CD4-positive, alpha-beta memory T cell (primary cell): Measurements from ENCODE around the gene MAPK7. TPM values are rescaled to one million over a fixed set of nuclear protein-coding genes. Genes with fewer than 3 reads are reported as not detected.
A peak's percentile ranks its signal among the peaks of the same experiment; 100 is the strongest.

Experiments
- CTCF ChIA-PET: fragments of 350-600 bp; sonication (Branson Sonifier 250); formaldehyde crosslinking; loops from one replicate; lab custom pipeline; 2021; ENCODE audit warnings: inconsistent platforms; ENCODE audit not compliant: partially characterized antibody; lab: Charles Lee
- POLR2A ChIA-PET: fragments of 350-600 bp; sonication (Branson Sonifier 250); formaldehyde crosslinking; loops from one replicate; lab custom pipeline; 2021; ENCODE audit not compliant: partially characterized antibody; lab: Charles Lee
- DNase-seq, 5 donors: peaks; one replicate each; pipeline versions ENCODE4 v3.0.0 to v3.0.0-alpha.2; 2020 to 2022; ENCODE audit warnings: mixed read lengths in 1 of 5
- H3K27ac ChIP-seq: one replicate; pipeline ENCODE4 v1.7.0; 2013; ENCODE audit warnings: low read depth, low read length
- H3K27me3 ChIP-seq: 2 replicates; pipeline ENCODE4 v1.7.0; 2013; ENCODE audit warnings: mild to moderate bottlenecking, low read length, moderate library complexity; ENCODE audit not compliant: insufficient read depth
- H3K36me3 ChIP-seq: 2 replicates; pipeline ENCODE4 v1.7.0; 2013; ENCODE audit warnings: mild to moderate bottlenecking, low read length, moderate library complexity; ENCODE audit not compliant: insufficient read depth
- H3K4me1 ChIP-seq: 2 replicates; pipeline ENCODE4 v1.7.0; 2013; ENCODE audit warnings: mild to moderate bottlenecking, low read length, moderate library complexity; ENCODE audit not compliant: insufficient read depth
- H3K4me3 ChIP-seq, 2 donors: one replicate each; pipeline ENCODE4 v1.7.0; 2013; ENCODE audit warnings: low read length in 2 of 2, mild to moderate bottlenecking in 1 of 2
- H3K9me3 ChIP-seq, 2 donors: one replicate each; pipeline ENCODE4 v1.7.0; 2013; ENCODE audit warnings: low read length in 2 of 2, control low read depth in 1 of 2; ENCODE audit not compliant: control insufficient read depth in 1 of 2
- H3K27ac Mint-ChIP-seq, 7 donors: one replicate each; pipeline ENCODE4 v1.8.0; 2020 to 2021; ENCODE audit warnings: mixed read lengths in 7 of 7, mild to moderate bottlenecking in 6 of 7, inconsistent platforms in 3 of 7, moderate library complexity in 3 of 7
- H3K27me3 Mint-ChIP-seq, 2 donors: one replicate each; pipeline ENCODE4 v1.8.0; 2020 to 2021; ENCODE audit warnings: mixed read lengths in 2 of 2
- H3K36me3 Mint-ChIP-seq, 2 donors: one replicate each; pipeline ENCODE4 v1.8.0; 2020 to 2021; ENCODE audit warnings: mixed read lengths in 2 of 2, inconsistent platforms in 1 of 2, mild to moderate bottlenecking in 1 of 2
- H3K4me1 Mint-ChIP-seq, 4 donors: one replicate each; pipeline ENCODE4 v1.8.0; 2020 to 2021; ENCODE audit warnings: mixed read lengths in 4 of 4, mild to moderate bottlenecking in 1 of 4
- H3K4me3 Mint-ChIP-seq, 8 donors: one replicate each; pipeline ENCODE4 v1.8.0; 2020 to 2021; ENCODE audit warnings: mixed read lengths in 8 of 8, mild to moderate bottlenecking in 7 of 8, moderate library complexity in 6 of 8, inconsistent platforms in 3 of 8
- H3K9me3 Mint-ChIP-seq, 8 donors: one replicate each; pipeline ENCODE4 v1.8.0; 2020 to 2021; ENCODE audit warnings: mixed read lengths in 8 of 8, mild to moderate bottlenecking in 5 of 8, inconsistent platforms in 3 of 8, moderate library complexity in 1 of 8
- intact Hi-C: fragments of 100-400 bp; cut with micrococcal nuclease; formaldehyde crosslinking; loops from one replicate; pipeline ENCODE4 v1.15.1; 2023
- polyA plus RNA-seq, 2 donors: library from polyadenylated mRNA; unstranded; fragments of 300-500 nt; fragmentation: Illumina TruSeq; gene quantifications; one replicate each; pipeline ENCODE4 v1.2.3, GENCODE V29; 2021
- total RNA-seq, 2 experiments: library from RNA; stranded (reverse); gene quantifications; one replicate each; pipeline ENCODE4 v1.2.3, GENCODE V29; 2021

MAPK7 gene
- total and polyA plus RNA-seq, 4 experiments from 2014 or later = 2.1 to 26.2 (median 15.9) TPM

GRCh38 chr17:19388791-19389785 lies 10.8 kb downstream of the MAPK7 start:
- peaks cover 6 to 7% of the 10 kb centered on the region in 2 donors for H3K36me3 Mint-ChIP-seq
- DNase-seq = no peak
- Histone ChIP-seq H3K9me3 (no peaks in the 10 kb centered on the region), H3K27me3 (no peaks in the 10 kb centered on the region), H3K27ac (no peak overlapping the region), H3K4me1 (no peaks in the 10 kb centered on the region), H3K4me3 (no peak overlapping the region), H3K36me3 (no peaks in the 10 kb centered on the region)
- no peaks in the 10 kb centered on the region for H3K27me3 Mint-ChIP-seq
- H3K4me1 Mint-ChIP-seq = peaks cover 0 to 4% (median 1%) of the 10 kb centered on the region in 4 donors
- POLR2A ChIA-PET = interaction anchor here (0.8 kb wide), 1 partner anchor 11 kb away, joined by 6 read pairs; no protein-coding TSS in a partner anchor
- H3K27ac Mint-ChIP-seq = peak overlapping the region in 2 of 7 donors; percentile 13 to 15
- no peak overlapping the region for H3K4me3 Mint-ChIP-seq
- no peaks in the 10 kb centered on the region for H3K9me3 Mint-ChIP-seq
- intact Hi-C loops = no loop called here
- CTCF ChIA-PET = interaction anchor here (0.8 to 2.1 kb wide), 4 partner anchors 8 to 59 kb away, joined by 3 to 6 read pairs (median 4); partner anchors contain the start of gene MAPK7

GRCh38 chr17:19390951-19391350 lies 12.7 kb downstream of the MAPK7 start:
- POLR2A ChIA-PET = no interaction called here
- no peaks in the 10 kb centered on the region for H3K9me3 ChIP-seq

GRCh38 chr17:19391432-19391831 lies 13.1 kb downstream of the MAPK7 start:
- Mint-ChIP-seq H3K4me3 (no peak overlapping the region), H3K27me3 (no peaks in the 10 kb centered on the region), H3K4me1 (peaks cover 0 to 4% (median 0%) of the 10 kb centered on the region in 4 donors), H3K27ac (no peak overlapping the region), H3K36me3 (no peaks in the 10 kb centered on the region), H3K9me3 (no peaks in the 10 kb centered on the region)
- Histone ChIP-seq H3K4me3 (no peak overlapping the region), H3K27me3 (no peaks in the 10 kb centered on the region), H3K27ac (no peak overlapping the region), H3K36me3 (no peaks in the 10 kb centered on the region), H3K4me1 (no peaks in the 10 kb centered on the region), H3K9me3 (no peaks in the 10 kb centered on the region)
- CTCF ChIA-PET = no interaction called here
- intact Hi-C loops = no loop called here
- DNase-seq = no peak
- POLR2A ChIA-PET = no interaction called here

More at GRCh38 chr17:19390951-19391350, 12.7 kb downstream of the MAPK7 start:
- intact Hi-C loops = no loop called here
- Mint-ChIP-seq H3K9me3 (no peaks in the 10 kb centered on the region), H3K27ac (peak overlapping the region in 1 of 7 donors; percentile 55), H3K36me3 (no peaks in the 10 kb centered on the region), H3K4me3 (no peak overlapping the region), H3K27me3 (no peaks in the 10 kb centered on the region), H3K4me1 (peaks cover 0 to 4% (median 0%) of the 10 kb centered on the region in 4 donors)
- Histone ChIP-seq H3K4me3 (no peak overlapping the region), H3K36me3 (no peaks in the 10 kb centered on the region), H3K27ac (no peak overlapping the region), H3K4me1 (no peaks in the 10 kb centered on the region), H3K27me3 (no peaks in the 10 kb centered on the region)
- no peak for DNase-seq
- CTCF ChIA-PET = no interaction called here

GRCh38 chr17:19392303-19392702 lies 14.0 kb downstream of the MAPK7 start:
- Histone ChIP-seq H3K4me3 (no peak overlapping the region), H3K27me3 (no peaks in the 10 kb centered on the region), H3K4me1 (no peaks in the 10 kb centered on the region), H3K9me3 (no peaks in the 10 kb centered on the region), H3K27ac (no peak overlapping the region), H3K36me3 (no peaks in the 10 kb centered on the region)
- H3K4me1 Mint-ChIP-seq = peaks cover 0 to 4% (median 0%) of the 10 kb centered on the region in 4 donors
- H3K27me3 Mint-ChIP-seq = no peaks in the 10 kb centered on the region
- no peak for DNase-seq
- H3K9me3 Mint-ChIP-seq = no peaks in the 10 kb centered on the region
- H3K4me3 Mint-ChIP-seq = no peak overlapping the region
- no peaks in the 10 kb centered on the region for H3K36me3 Mint-ChIP-seq
- ChIA-PET POLR2A (interaction anchor here (1.4 kb wide), 1 partner anchor 15 kb away, joined by 4 read pairs; the partner anchor contains the start of gene MAPK7), CTCF (no interaction called here)
- intact Hi-C loops = no loop called here
- no peak overlapping the region for H3K27ac Mint-ChIP-seq

GRCh38 chr17:19397556-19398041 lies 19.3 kb downstream of the MAPK7 start:
- peaks cover 0 to 3% of the 10 kb centered on the region in 2 donors for H3K27me3 Mint-ChIP-seq
- H3K4me3 Mint-ChIP-seq = no peak overlapping the region
- Histone ChIP-seq H3K27me3 (no peaks in the 10 kb centered on the region), H3K9me3 (no peaks in the 10 kb centered on the region), H3K4me3 (no peak overlapping the region), H3K36me3 (no peaks in the 10 kb centered on the region), H3K27ac (no peak overlapping the region), H3K4me1 (no peaks in the 10 kb centered on the region)
- no peaks in the 10 kb centered on the region for H3K36me3 Mint-ChIP-seq
- intact Hi-C loops = no loop called here
- no peak overlapping the region for H3K27ac Mint-ChIP-seq
- ChIA-PET CTCF (no interaction called here), POLR2A (no interaction called here)
- no peak for DNase-seq
- no peaks in the 10 kb centered on the region for H3K9me3 Mint-ChIP-seq
- no peaks in the 10 kb centered on the region for H3K4me1 Mint-ChIP-seq

GRCh38 chr17:19398301-19399181 lies 20.2 kb downstream of the MAPK7 start:
- ChIA-PET POLR2A (no interaction called here), CTCF (no interaction called here)
- Histone ChIP-seq H3K27ac (no peak overlapping the region), H3K9me3 (no peaks in the 10 kb centered on the region), H3K4me1 (no peaks in the 10 kb centered on the region), H3K36me3 (no peaks in the 10 kb centered on the region), H3K4me3 (no peak overlapping the region), H3K27me3 (no peaks in the 10 kb centered on the region)
- no peak for DNase-seq
- Mint-ChIP-seq H3K9me3 (no peaks in the 10 kb centered on the region), H3K27ac (no peak overlapping the region), H3K4me3 (no peak overlapping the region), H3K4me1 (no peaks in the 10 kb centered on the region), H3K27me3 (peaks cover 2 to 3% of the 10 kb centered on the region in 2 donors), H3K36me3 (no peaks in the 10 kb centered on the region)
- intact Hi-C loops = no loop called here
